Lower leg skin (tissue), 4 donors: ENCODE data around the gene CACFD1. TPM values are rescaled to one million over a fixed set of nuclear protein-coding genes. Genes with fewer than 3 reads are reported as not detected.
A peak's percentile ranks its signal among the peaks of the same experiment; 100 is the strongest.

Experiments used
- DNase-seq, 2 donors: peaks; one replicate each; pipeline ENCODE4 v3.0.0-alpha.2; 2019; ENCODE audit warnings: low spot score in 2 of 2
- H3K4me3 ChIP-seq: fragments of 200-600 bp; sonication (generic); 2 replicates; pipeline ENCODE4 v1.5.1; 2017; ENCODE audit warnings: mild to moderate bottlenecking, low read depth; ENCODE audit not compliant: poor library complexity, severe bottlenecking
- CTCF ChIP-seq, 3 donors: fragments of 450-650 bp; IDR thresholded peaks; one replicate each; pipeline ENCODE4 v1.5.1; 2016; ENCODE audit warnings: antibody characterized with exemption in 3 of 3, mild to moderate bottlenecking in 3 of 3, moderate library complexity in 2 of 3
- POLR2A ChIP-seq, 2 donors: fragments of 450-650 bp; IDR thresholded peaks; one replicate each; pipeline ENCODE4 v1.6.1; 2016 to 2017; ENCODE audit warnings: antibody characterized with exemption in 2 of 2, mild to moderate bottlenecking in 1 of 2, moderate library complexity in 1 of 2
- WGBS, 2 donors: methylation state at CpG; one replicate each; pipeline ENCODE4 v1.1.5; 2018; 5-methylcytosine and 5-hydroxymethylcytosine counted together
- intact Hi-C: fragments of 100-400 bp; cut with DNase I; formaldehyde crosslinking; loops from one replicate; pipeline ENCODE4 v1.15.0; 2023; ENCODE audit warnings: low total_unique reads
- total RNA-seq, 4 donors: library from RNA; depleted of rRNA; stranded (reverse); fragments of >200 nt; gene quantifications; one replicate each; pipeline ENCODE4 v1.1.0, GENCODE V29; 2016

CACFD1 gene
- total RNA-seq, 4 donors from 2014 or later, result 4.1 to 10.6 (median 8.0) TPM

GRCh38 chr9:133478851-133479711, 19.3 kb downstream of the CACFD1 start, which contains the start of gene SLC2A6:
TSS of gene SLC2A6 (minus strand) at chr9:133479099. CDS start at chr9:133479059, 40 bp downstream.
- no peak within 1 kb of the TSS for H3K4me3 ChIP-seq
- peak; percentile 66 to 94 for DNase-seq
- WGBS, 2 donors, result 0% methylated on average over 12 to 20 of the region's 84 CpGs
- no peak for TF ChIP-seq POLR2A (IDR thresholded peaks at IDR 0.05)
- TF ChIP-seq CTCF (IDR thresholded peaks at IDR 0.05), result no peak
- intact Hi-C loops, result no loop called here

GRCh38 chr9:133483611-133484010, 23.8 kb downstream of the CACFD1 start:
- WGBS, 2 donors, result 79 to 82% methylated on average over 9 of the region's 9 CpGs
- intact Hi-C loops, result no loop called here
- H3K4me3 ChIP-seq, result no peak overlapping the region
- TF ChIP-seq CTCF (IDR thresholded peaks at IDR 0.05) (no peak), POLR2A (IDR thresholded peaks at IDR 0.05) (no peak)
- no peak for DNase-seq

- intact Hi-C loops, result loop anchor here (5.0 kb wide), 2 partner anchors 78 to 298 kb away; no protein-coding TSS in a partner anchor
- TF ChIP-seq CTCF (IDR thresholded peaks at IDR 0.05), result no peak
- no peak for TF ChIP-seq POLR2A (IDR thresholded peaks at IDR 0.05)
- H3K4me3 ChIP-seq, result no peak overlapping the region
- DNase-seq, result no peak
- WGBS, 2 donors, result 51 to 59% methylated on average over 15 to 20 of the region's 22 CpGs
These were observed 25.1 kb downstream of the CACFD1 start for GRCh38 chr9:133484671-133485437.

- intact Hi-C loops, result loop anchor here (5.0 kb wide), 2 partner anchors 78 to 298 kb away; no protein-coding TSS in a partner anchor
- 34 to 48% methylated on average over 14 to 17 of the region's 25 CpGs for WGBS, 2 donors
- H3K4me3 ChIP-seq, result no peak overlapping the region
- TF ChIP-seq POLR2A (IDR thresholded peaks at IDR 0.05) (no peak), CTCF (IDR thresholded peaks at IDR 0.05) (no peak)
- DNase-seq, result no peak
These were observed 25.9 kb downstream of the CACFD1 start for GRCh38 chr9:133485531-133486260.

- H3K4me3 ChIP-seq, result no peak overlapping the region
- TF ChIP-seq POLR2A (IDR thresholded peaks at IDR 0.05), result no peak
- 84 to 87% methylated on average over 8 of the region's 8 CpGs for WGBS, 2 donors
- intact Hi-C loops, result loop anchor here (5.0 kb wide), 2 partner anchors 80 to 300 kb away; no protein-coding TSS in a partner anchor
- DNase-seq, result no peak
These were observed 27.6 kb downstream of the CACFD1 start for GRCh38 chr9:133487331-133487725.
